ENCODE data around the gene KRTAP21-1.

DNA sequence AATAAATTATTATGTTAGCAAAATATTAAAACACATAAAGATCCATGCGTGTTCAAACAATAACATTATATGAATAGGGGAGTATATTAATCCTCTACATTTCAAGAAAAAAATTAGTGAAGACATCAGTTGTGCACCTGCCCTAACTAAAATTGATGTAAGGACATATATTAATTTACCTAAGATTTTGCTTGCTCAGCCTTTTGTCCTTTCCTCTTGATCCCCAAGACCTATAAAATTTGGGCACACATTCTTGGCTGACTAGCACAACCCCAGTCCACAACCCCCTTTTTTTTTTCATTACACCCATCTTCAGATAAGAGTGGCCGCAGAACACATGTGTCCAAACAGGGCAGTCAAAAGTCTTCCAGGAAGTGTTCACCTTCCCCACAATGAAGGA, 14.8 kb downstream of the KRTAP21-1 start:
- TF ChIP-seq, protein P1, sequence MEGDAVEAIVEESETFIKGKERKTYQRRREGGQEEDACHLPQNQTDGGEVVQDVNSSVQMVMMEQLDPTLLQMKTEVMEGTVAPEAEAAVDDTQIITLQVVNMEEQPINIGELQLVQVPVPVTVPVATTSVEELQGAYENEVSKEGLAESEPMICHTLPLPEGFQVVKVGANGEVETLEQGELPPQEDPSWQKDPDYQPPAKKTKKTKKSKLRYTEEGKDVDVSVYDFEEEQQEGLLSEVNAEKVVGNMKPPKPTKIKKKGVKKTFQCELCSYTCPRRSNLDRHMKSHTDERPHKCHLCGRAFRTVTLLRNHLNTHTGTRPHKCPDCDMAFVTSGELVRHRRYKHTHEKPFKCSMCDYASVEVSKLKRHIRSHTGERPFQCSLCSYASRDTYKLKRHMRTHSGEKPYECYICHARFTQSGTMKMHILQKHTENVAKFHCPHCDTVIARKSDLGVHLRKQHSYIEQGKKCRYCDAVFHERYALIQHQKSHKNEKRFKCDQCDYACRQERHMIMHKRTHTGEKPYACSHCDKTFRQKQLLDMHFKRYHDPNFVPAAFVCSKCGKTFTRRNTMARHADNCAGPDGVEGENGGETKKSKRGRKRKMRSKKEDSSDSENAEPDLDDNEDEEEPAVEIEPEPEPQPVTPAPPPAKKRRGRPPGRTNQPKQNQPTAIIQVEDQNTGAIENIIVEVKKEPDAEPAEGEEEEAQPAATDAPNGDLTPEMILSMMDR (IDR thresholded peaks at IDR 0.05), result no peak
- TF ChIP-seq POLR2A (IDR thresholded peaks at IDR 0.05), result no peak
